H1 (cell line): ENCODE measurements around the gene SEPTIN5.

ENCODE experiments used
- CBX8 ChIP-seq: fragments of 300-800, 300-1000 bp; sonication (generic); IDR thresholded peaks from 2 replicates; pipeline ENCODE4 v1.7.1; 2016; ENCODE audit warnings: low read depth, low read length, borderline replicate concordance
- CTBP2 ChIP-seq: IDR thresholded peaks from 2 replicates; pipeline ENCODE4 v1.7.0; 2011; ENCODE audit warnings: borderline replicate concordance, mild to moderate bottlenecking, moderate library complexity, mixed read lengths, low read length; ENCODE audit not compliant: insufficient read depth, insufficient read length
- EGR1 ChIP-seq: IDR thresholded peaks from 2 replicates; pipeline ENCODE4 v1.6.1; 2011; ENCODE audit warnings: low read depth, low read length, borderline replicate concordance
- EZH2 ChIP-seq: fragments of 200-600 bp; sonication (generic); IDR thresholded peaks from 2 replicates; pipeline ENCODE4 v1.7.1; 2012; ENCODE audit warnings: low read depth, mild to moderate bottlenecking, moderate library complexity, low read length, inconsistent platforms; ENCODE audit not compliant: severe bottlenecking
- MAX ChIP-seq: IDR thresholded peaks from 2 replicates; pipeline ENCODE4 v1.6.1; 2012; ENCODE audit warnings: inconsistent platforms
- POLR2A ChIP-seq, 2 experiments: IDR thresholded peaks; 1 replicate in 1 of 2; 2 replicates in 1 of 2; pipeline ENCODE4 v1.6.1; 2011; ENCODE audit warnings: low read depth in 2 of 2, low read length in 2 of 2, mild to moderate bottlenecking in 2 of 2; ENCODE audit errors: control extremely low read depth in 1 of 2
- POLR2AphosphoS5 ChIP-seq: IDR thresholded peaks from 2 replicates; pipeline ENCODE4 v1.6.1; 2011; ENCODE audit warnings: low read depth, low read length
- RXRA ChIP-seq: IDR thresholded peaks from 2 replicates; pipeline ENCODE4 v1.6.1; 2011; ENCODE audit warnings: low read depth, mild to moderate bottlenecking, low read length, moderate library complexity; ENCODE audit not compliant: insufficient read depth
- SIN3A ChIP-seq, 2 experiments: IDR thresholded peaks in 1 of 2; conservative IDR thresholded peaks in 1 of 2; 2 replicates each; pipeline ENCODE4 v1.6.1; 2011 to 2012; ENCODE audit warnings: low read length in 2 of 2, improper control_type of control experiment in 1 of 2, low read depth in 1 of 2, mild to moderate bottlenecking in 1 of 2
- YY1 ChIP-seq: IDR thresholded peaks from 2 replicates; pipeline ENCODE4 v1.6.1; 2011; ENCODE audit warnings: low read depth, mild to moderate bottlenecking, low read length
- TF ChIP-seq, protein P1 (sequence below), 3 experiments: IDR thresholded peaks; 1 replicate in 2 of 3; 2 replicates in 1 of 3; pipeline versions ENCODE4 v1.5.1 to v1.6.1; 2011; ENCODE audit warnings: low read length in 3 of 3, mild to moderate bottlenecking in 3 of 3, inconsistent platforms in 2 of 3, low read depth in 1 of 3, moderate library complexity in 1 of 3; ENCODE audit not compliant: insufficient read depth in 1 of 3; ENCODE audit errors: control extremely low read depth in 1 of 3

- TF ChIP-seq, protein P1, sequence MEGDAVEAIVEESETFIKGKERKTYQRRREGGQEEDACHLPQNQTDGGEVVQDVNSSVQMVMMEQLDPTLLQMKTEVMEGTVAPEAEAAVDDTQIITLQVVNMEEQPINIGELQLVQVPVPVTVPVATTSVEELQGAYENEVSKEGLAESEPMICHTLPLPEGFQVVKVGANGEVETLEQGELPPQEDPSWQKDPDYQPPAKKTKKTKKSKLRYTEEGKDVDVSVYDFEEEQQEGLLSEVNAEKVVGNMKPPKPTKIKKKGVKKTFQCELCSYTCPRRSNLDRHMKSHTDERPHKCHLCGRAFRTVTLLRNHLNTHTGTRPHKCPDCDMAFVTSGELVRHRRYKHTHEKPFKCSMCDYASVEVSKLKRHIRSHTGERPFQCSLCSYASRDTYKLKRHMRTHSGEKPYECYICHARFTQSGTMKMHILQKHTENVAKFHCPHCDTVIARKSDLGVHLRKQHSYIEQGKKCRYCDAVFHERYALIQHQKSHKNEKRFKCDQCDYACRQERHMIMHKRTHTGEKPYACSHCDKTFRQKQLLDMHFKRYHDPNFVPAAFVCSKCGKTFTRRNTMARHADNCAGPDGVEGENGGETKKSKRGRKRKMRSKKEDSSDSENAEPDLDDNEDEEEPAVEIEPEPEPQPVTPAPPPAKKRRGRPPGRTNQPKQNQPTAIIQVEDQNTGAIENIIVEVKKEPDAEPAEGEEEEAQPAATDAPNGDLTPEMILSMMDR (IDR thresholded peaks at IDR 0.05; ENCODE audit: control extremely low read depth in 1 of 3, insufficient read depth in 1 of 3, low read depth in 1 of 3, low read length in 3 of 3), result no peak
- no peak for TF ChIP-seq MAX
- TF ChIP-seq POLR2AphosphoS5, result no peak
- no peak for TF ChIP-seq YY1
- TF ChIP-seq RXRA, result no peak
- TF ChIP-seq EZH2, result no peak
- TF ChIP-seq SIN3A (conservative IDR thresholded peaks at IDR 0.05 in 1 of 2, IDR thresholded peaks at IDR 0.05 in 1 of 2; ENCODE audit: low read depth in 1 of 2, low read length in 2 of 2), result no peak
- TF ChIP-seq POLR2A (IDR thresholded peaks at IDR 0.05; ENCODE audit: control extremely low read depth in 1 of 2, low read depth in 2 of 2, low read length in 2 of 2), result no peak
- TF ChIP-seq EGR1, result no peak
- no peak for TF ChIP-seq CBX8
- no peak for TF ChIP-seq CTBP2
Measured at GRCh38 chr22:19769393-19769715, 55.1 kb downstream of the SEPTIN5 start.
